ENCODE data around the gene EFNA4.

DNA sequence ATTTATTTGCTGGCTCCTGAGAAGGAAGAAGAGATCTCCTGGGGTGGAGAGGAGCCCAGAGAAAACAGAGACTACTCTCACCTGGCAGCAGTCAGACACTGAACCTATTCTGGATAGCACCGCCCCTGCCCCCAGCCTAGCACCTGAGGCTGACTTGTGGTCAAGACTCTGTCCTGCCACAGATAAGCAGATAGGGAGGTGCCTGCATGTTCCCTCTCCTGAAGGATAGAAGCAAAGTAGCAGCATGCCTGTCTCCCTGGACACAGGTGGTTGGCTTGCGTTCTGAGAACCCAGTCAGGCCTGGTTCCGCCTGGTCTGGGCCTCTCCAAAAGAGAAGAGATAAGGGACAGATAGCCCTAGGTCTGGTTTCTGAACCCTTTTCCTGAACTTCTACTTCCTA lies 13.8 kb downstream of the EFNA4 start:
- TF ChIP-seq, protein P1, sequence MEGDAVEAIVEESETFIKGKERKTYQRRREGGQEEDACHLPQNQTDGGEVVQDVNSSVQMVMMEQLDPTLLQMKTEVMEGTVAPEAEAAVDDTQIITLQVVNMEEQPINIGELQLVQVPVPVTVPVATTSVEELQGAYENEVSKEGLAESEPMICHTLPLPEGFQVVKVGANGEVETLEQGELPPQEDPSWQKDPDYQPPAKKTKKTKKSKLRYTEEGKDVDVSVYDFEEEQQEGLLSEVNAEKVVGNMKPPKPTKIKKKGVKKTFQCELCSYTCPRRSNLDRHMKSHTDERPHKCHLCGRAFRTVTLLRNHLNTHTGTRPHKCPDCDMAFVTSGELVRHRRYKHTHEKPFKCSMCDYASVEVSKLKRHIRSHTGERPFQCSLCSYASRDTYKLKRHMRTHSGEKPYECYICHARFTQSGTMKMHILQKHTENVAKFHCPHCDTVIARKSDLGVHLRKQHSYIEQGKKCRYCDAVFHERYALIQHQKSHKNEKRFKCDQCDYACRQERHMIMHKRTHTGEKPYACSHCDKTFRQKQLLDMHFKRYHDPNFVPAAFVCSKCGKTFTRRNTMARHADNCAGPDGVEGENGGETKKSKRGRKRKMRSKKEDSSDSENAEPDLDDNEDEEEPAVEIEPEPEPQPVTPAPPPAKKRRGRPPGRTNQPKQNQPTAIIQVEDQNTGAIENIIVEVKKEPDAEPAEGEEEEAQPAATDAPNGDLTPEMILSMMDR (conservative IDR thresholded peaks at IDR 0.05 in 1 of 2, IDR thresholded peaks at IDR 0.05 in 1 of 2; ENCODE audit: low read depth in 1 of 2, low read length in 2 of 2) = no peak
- no peak for TF ChIP-seq EZH2 (IDR thresholded peaks at IDR 0.05; ENCODE audit: low read length, missing control alignments)

All from fibroblast of lung (primary cell).